WTC11 (cell line): ENCODE data around the gene SLC23A1.

Experiments used
- CTCF ChIP-seq: fragments of 200-600 bp; IDR thresholded peaks from 2 replicates; pipeline ENCODE4 v1.8.0; 2022; ENCODE audit warnings: antibody characterized with exemption
- MLX ChIP-seq: sonication (generic); formaldehyde crosslinking; IDR thresholded peaks from 2 replicates; pipeline ENCODE4 v1.8.1; 2023; ENCODE audit warnings: mild to moderate bottlenecking, missing genetic modification reagents, moderate library complexity
- SP1 ChIP-seq: sonication (generic); formaldehyde crosslinking; conservative IDR thresholded peaks from 2 replicates; pipeline ENCODE4 v1.8.1; 2022; ENCODE audit warnings: missing genetic modification reagents
- TP53 ChIP-seq: sonication (generic); formaldehyde crosslinking; IDR thresholded peaks from 2 replicates; pipeline ENCODE4 v1.8.1; 2023; ENCODE audit warnings: mild to moderate bottlenecking, missing genetic modification reagents
- USF1 ChIP-seq: sonication (generic); formaldehyde crosslinking; IDR thresholded peaks from 2 replicates; pipeline ENCODE4 v1.8.0; 2022; ENCODE audit warnings: mild to moderate bottlenecking, missing genetic modification reagents
- USF2 ChIP-seq: sonication (generic); formaldehyde crosslinking; IDR thresholded peaks from 2 replicates; pipeline ENCODE4 v1.8.1; 2023; ENCODE audit warnings: mild to moderate bottlenecking, missing genetic modification reagents, moderate library complexity
- ZNF121 ChIP-seq: sonication (generic); formaldehyde crosslinking; IDR thresholded peaks from 2 replicates; pipeline ENCODE4 v1.8.0; 2023; ENCODE audit warnings: missing genetic modification reagents
- ZNF138 ChIP-seq: sonication (generic); formaldehyde crosslinking; conservative IDR thresholded peaks from 2 replicates; pipeline ENCODE4 v1.8.1; 2022; ENCODE audit warnings: mild to moderate bottlenecking, moderate library complexity, missing genetic modification reagents
- ZNF281 ChIP-seq: sonication (generic); formaldehyde crosslinking; IDR thresholded peaks from 2 replicates; pipeline ENCODE4 v1.8.0; 2023; ENCODE audit warnings: mild to moderate bottlenecking, missing genetic modification reagents

- TF ChIP-seq ZNF138 (CRISPR knock-in tag): no peak
- no peak for TF ChIP-seq USF1 (CRISPR knock-in tag)
- TF ChIP-seq SP1: no peak
- TF ChIP-seq ZNF281 (CRISPR knock-in tag): no peak
- TF ChIP-seq ZNF121: no peak
- TF ChIP-seq USF2 (CRISPR knock-in tag): no peak
- no peak for TF ChIP-seq CTCF
- TF ChIP-seq MLX (CRISPR knock-in tag): no peak
- no peak for TF ChIP-seq TP53 (CRISPR knock-in tag)
Observed at GRCh38 chr5:139399501-139400121, 16.5 kb upstream of the SLC23A1 start.
